Measurements from ENCODE around the gene NRN1L.

- TF ChIP-seq POLR2AphosphoS5 (IDR thresholded peaks at IDR 0.05; ENCODE audit: insufficient read depth in 1 of 2, low read depth in 1 of 2) (no peak), CTCF (IDR thresholded peaks at IDR 0.05) (no peak), POLR2A (IDR thresholded peaks at IDR 0.05) (no peak)
These were observed 19.4 kb upstream of the NRN1L start for GRCh38 chr16:67865318-67865717.
